Measurements from ENCODE around the gene OBSL1.

Gene OBSL1

GRCh38 chr2:219507581-219508443 lies 63.5 kb downstream of the OBSL1 start:
- H3K9me3 ChIP-seq (ENCODE audit: insufficient read depth, low read depth, low read length): no peaks in the 10 kb centered on the region
- H3K9ac ChIP-seq (ENCODE audit: low read depth, low read length, poor library complexity, severe bottlenecking): no peak overlapping the region
- no peaks in the 10 kb centered on the region for H3K9me2 ChIP-seq (replicated peaks; ENCODE audit: low read depth, low read length)
- H3F3A ChIP-seq (ENCODE audit: low read depth): no peaks in the 10 kb centered on the region
- no peaks in the 10 kb centered on the region for H3K4me1 ChIP-seq (ENCODE audit: insufficient read depth, low read length, poor library complexity, severe bottlenecking)
- H3K4me2 ChIP-seq (ENCODE audit: low read depth, low read length, poor library complexity, severe bottlenecking): no peak overlapping the region
- TF ChIP-seq, protein P1, sequence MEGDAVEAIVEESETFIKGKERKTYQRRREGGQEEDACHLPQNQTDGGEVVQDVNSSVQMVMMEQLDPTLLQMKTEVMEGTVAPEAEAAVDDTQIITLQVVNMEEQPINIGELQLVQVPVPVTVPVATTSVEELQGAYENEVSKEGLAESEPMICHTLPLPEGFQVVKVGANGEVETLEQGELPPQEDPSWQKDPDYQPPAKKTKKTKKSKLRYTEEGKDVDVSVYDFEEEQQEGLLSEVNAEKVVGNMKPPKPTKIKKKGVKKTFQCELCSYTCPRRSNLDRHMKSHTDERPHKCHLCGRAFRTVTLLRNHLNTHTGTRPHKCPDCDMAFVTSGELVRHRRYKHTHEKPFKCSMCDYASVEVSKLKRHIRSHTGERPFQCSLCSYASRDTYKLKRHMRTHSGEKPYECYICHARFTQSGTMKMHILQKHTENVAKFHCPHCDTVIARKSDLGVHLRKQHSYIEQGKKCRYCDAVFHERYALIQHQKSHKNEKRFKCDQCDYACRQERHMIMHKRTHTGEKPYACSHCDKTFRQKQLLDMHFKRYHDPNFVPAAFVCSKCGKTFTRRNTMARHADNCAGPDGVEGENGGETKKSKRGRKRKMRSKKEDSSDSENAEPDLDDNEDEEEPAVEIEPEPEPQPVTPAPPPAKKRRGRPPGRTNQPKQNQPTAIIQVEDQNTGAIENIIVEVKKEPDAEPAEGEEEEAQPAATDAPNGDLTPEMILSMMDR (conservative IDR thresholded peaks at IDR 0.05; ENCODE audit: low read length): no peak
- TF ChIP-seq EZH2phosphoT487 (IDR thresholded peaks at IDR 0.05; ENCODE audit: borderline replicate concordance): no peak
- H3K79me2 ChIP-seq (ENCODE audit: insufficient read depth, low read length): no peaks in the 10 kb centered on the region
- no peaks in the 10 kb centered on the region for H4K20me1 ChIP-seq (ENCODE audit: insufficient read depth, low read length, poor library complexity, severe bottlenecking)
- no peak overlapping the region for H2AFZ ChIP-seq (ENCODE audit: low read length)
- H3K4me3 ChIP-seq (ENCODE audit: low read length, poor library complexity, severe bottlenecking): no peak overlapping the region
- no peaks in the 10 kb centered on the region for H3K27me3 ChIP-seq (ENCODE audit: insufficient read depth, low read length, poor library complexity, severe bottlenecking)
- no peaks in the 10 kb centered on the region for H3K36me3 ChIP-seq (ENCODE audit: insufficient read depth, low read length)

- Histone ChIP-seq H3F3A (ENCODE audit: low read depth) (no peaks in the 10 kb centered on the region), H3K9me2 (replicated peaks; ENCODE audit: low read depth, low read length) (no peaks in the 10 kb centered on the region), H3K79me2 (ENCODE audit: insufficient read depth, low read length) (no peaks in the 10 kb centered on the region), H4K20me1 (ENCODE audit: insufficient read depth, low read length, poor library complexity, severe bottlenecking) (no peaks in the 10 kb centered on the region), H3K36me3 (ENCODE audit: insufficient read depth, low read length) (no peaks in the 10 kb centered on the region), H2AFZ (ENCODE audit: low read length) (no peak overlapping the region), H3K4me1 (ENCODE audit: insufficient read depth, low read length, poor library complexity, severe bottlenecking) (no peaks in the 10 kb centered on the region), H3K27me3 (ENCODE audit: insufficient read depth, low read length, poor library complexity, severe bottlenecking) (no peaks in the 10 kb centered on the region), H3K9me3 (ENCODE audit: insufficient read depth, low read depth, low read length) (no peaks in the 10 kb centered on the region), H3K4me2 (ENCODE audit: low read depth, low read length, poor library complexity, severe bottlenecking) (no peak overlapping the region), H3K4me3 (ENCODE audit: low read length, poor library complexity, severe bottlenecking) (no peak overlapping the region), H3K9ac (ENCODE audit: low read depth, low read length, poor library complexity, severe bottlenecking) (no peak overlapping the region)
- TF ChIP-seq, protein P1 (conservative IDR thresholded peaks at IDR 0.05; ENCODE audit: low read length): no peak
- no peak for TF ChIP-seq EZH2phosphoT487 (IDR thresholded peaks at IDR 0.05; ENCODE audit: borderline replicate concordance)
Observed at GRCh38 chr2:219506802-219507526, 64.4 kb downstream of the OBSL1 start.

GRCh38 chr2:219506153-219506801 lies 65.1 kb downstream of the OBSL1 start:
- TF ChIP-seq EZH2phosphoT487 (IDR thresholded peaks at IDR 0.05; ENCODE audit: borderline replicate concordance): no peak
- TF ChIP-seq, protein P1 (conservative IDR thresholded peaks at IDR 0.05; ENCODE audit: low read length): no peak
- no peak overlapping the region for H3K9ac ChIP-seq (ENCODE audit: low read depth, low read length, poor library complexity, severe bottlenecking)
- no peaks in the 10 kb centered on the region for H3K9me3 ChIP-seq (ENCODE audit: insufficient read depth, low read depth, low read length)
- H2AFZ ChIP-seq (ENCODE audit: low read length): no peak overlapping the region
- H4K20me1 ChIP-seq (ENCODE audit: insufficient read depth, low read length, poor library complexity, severe bottlenecking): no peaks in the 10 kb centered on the region
- H3K79me2 ChIP-seq (ENCODE audit: insufficient read depth, low read length): no peaks in the 10 kb centered on the region
- H3K36me3 ChIP-seq (ENCODE audit: insufficient read depth, low read length): no peaks in the 10 kb centered on the region
- no peaks in the 10 kb centered on the region for H3F3A ChIP-seq (ENCODE audit: low read depth)
- no peak overlapping the region for H3K4me3 ChIP-seq (ENCODE audit: low read length, poor library complexity, severe bottlenecking)
- no peaks in the 10 kb centered on the region for H3K27me3 ChIP-seq (ENCODE audit: insufficient read depth, low read length, poor library complexity, severe bottlenecking)
- H3K4me2 ChIP-seq (ENCODE audit: low read depth, low read length, poor library complexity, severe bottlenecking): no peak overlapping the region
- no peaks in the 10 kb centered on the region for H3K4me1 ChIP-seq (ENCODE audit: insufficient read depth, low read length, poor library complexity, severe bottlenecking)
- H3K9me2 ChIP-seq (replicated peaks; ENCODE audit: low read depth, low read length): no peaks in the 10 kb centered on the region
